Immature natural killer cell (primary cell): ENCODE results near the gene TCF19. TPM values are rescaled to one million over a fixed set of nuclear protein-coding genes. Genes with fewer than 3 reads are reported as not detected.

Source experiments
- DNase-seq, 3 donors: peaks; one replicate each; pipeline ENCODE4 v3.0.0; 2022; ENCODE audit warnings: mixed read lengths in 1 of 3
- H3K27ac Mint-ChIP-seq, 6 donors: one replicate each; pipeline ENCODE4 v1.8.0; 2020; ENCODE audit warnings: mixed read lengths in 6 of 6, mild to moderate bottlenecking in 5 of 6, inconsistent platforms in 4 of 6, moderate library complexity in 3 of 6
- H3K27me3 Mint-ChIP-seq, 3 donors: one replicate each; pipeline ENCODE4 v1.8.0; 2020 to 2021; ENCODE audit warnings: low read depth in 3 of 3, mild to moderate bottlenecking in 3 of 3, mixed read lengths in 3 of 3, moderate library complexity in 3 of 3, inconsistent platforms in 1 of 3
- H3K36me3 Mint-ChIP-seq, 3 donors: one replicate each; pipeline ENCODE4 v1.8.0; 2020; ENCODE audit warnings: mixed read lengths in 3 of 3, inconsistent platforms in 2 of 3, mild to moderate bottlenecking in 2 of 3
- H3K4me1 Mint-ChIP-seq, 2 donors: one replicate each; pipeline ENCODE4 v1.8.0; 2020; ENCODE audit warnings: inconsistent platforms in 2 of 2, mild to moderate bottlenecking in 2 of 2, mixed read lengths in 2 of 2, moderate library complexity in 1 of 2
- H3K4me3 Mint-ChIP-seq, 5 donors: one replicate each; pipeline ENCODE4 v1.8.0; 2020; ENCODE audit warnings: mild to moderate bottlenecking in 5 of 5, mixed read lengths in 5 of 5, inconsistent platforms in 3 of 5, moderate library complexity in 3 of 5
- H3K9me3 Mint-ChIP-seq, 6 donors: one replicate each; pipeline ENCODE4 v1.8.0; 2020; ENCODE audit warnings: mild to moderate bottlenecking in 6 of 6, mixed read lengths in 6 of 6, inconsistent platforms in 4 of 6, moderate library complexity in 3 of 6
- polyA plus RNA-seq, 3 donors: library from polyadenylated mRNA; unstranded; fragments of 300-500 nt; fragmentation: Illumina TruSeq; gene quantifications; one replicate each; pipeline ENCODE4 v1.2.3, GENCODE V29; 2021

TCF19 gene
- polyA plus RNA-seq, 3 donors from 2014 or later: 9.4 to 13.7 (median 12.7) TPM

DNA sequence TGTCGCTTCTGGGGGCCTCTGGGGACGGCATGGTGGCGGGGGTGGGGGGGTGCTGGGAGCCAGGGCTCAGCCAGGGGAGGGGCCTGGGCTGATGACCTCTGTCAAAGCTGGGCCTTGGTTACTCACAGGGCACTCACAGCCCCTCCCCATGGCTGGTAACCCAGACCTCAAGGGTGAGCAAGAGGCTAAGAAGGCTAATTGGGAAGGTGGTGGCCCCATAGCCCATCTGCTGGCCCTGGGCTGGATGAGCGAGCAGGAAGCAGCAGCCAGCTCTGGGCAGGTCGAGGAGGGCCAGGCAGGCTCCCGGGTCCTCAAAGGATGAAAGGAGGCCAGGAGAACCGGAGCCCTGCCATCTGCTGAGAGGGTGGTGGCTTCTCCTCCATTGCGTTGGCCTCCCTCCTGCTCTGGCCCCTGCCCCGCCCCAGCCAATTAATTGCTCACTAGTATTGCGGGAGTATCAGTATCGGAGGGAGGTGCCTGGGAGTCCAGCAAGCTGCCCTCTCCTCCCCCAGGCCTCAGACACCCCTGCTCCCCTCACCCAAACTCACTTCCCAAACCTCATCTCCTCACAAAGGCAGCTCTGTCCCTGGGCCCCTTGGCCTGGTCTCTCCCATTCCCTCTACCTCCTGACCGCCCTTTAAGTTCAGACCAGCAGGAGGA, 37.1 kb upstream of the TCF19 start:
- no peak for DNase-seq

DNA sequence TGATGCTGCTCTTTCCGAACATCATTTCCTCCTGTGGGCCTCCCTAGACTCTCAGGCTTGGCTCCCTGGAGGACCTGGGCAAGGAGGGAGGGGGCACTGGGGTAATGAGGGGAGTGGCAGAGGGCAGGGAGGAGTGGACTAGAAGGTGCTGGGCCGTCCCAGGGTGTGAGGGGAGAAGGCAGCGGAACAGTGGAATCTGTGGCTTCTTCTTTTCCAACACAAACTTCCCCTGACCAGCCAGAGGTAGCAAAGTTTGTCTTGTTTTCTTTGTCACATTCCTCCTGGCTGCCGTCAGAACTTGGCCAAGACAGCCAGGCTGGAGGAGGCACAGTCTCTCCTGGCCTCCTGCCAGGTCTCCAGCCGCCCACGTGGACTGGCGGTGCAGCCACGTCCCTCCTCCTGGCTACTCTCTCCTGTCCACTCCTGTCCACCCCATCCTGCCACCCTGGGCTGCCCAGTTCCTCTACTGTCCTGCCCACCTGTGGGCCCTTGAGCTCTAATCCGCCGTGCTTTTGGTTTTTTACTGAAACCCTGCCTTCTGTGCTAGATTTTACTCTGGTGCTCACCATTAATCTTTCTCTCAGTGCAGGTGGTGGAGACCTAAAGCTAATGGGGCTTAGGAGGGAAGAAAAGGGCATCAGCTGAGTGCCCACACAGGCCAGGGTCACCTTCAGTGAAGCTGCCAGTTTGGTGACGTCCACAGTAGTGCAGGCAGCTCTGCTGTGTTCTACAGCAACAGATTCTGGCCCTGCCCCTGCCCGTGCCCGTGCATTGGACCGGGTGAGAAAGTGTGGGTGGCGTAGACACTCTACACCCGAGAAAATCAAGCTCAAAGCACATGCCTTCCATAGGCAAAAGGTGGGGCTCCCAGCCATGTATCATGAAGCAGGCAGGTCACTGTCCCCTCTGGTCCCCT, 35.3 kb upstream of the TCF19 start:
- H3K9me3 Mint-ChIP-seq: no peaks in the 10 kb centered on the region
- H3K27me3 Mint-ChIP-seq: peaks cover 1 to 18% (median 9%) of the 10 kb centered on the region in 3 donors
- DNase-seq: no peak
- H3K36me3 Mint-ChIP-seq: no peaks in the 10 kb centered on the region
- H3K4me3 Mint-ChIP-seq: no peak overlapping the region
- no peaks in the 10 kb centered on the region for H3K4me1 Mint-ChIP-seq
- no peak overlapping the region for H3K27ac Mint-ChIP-seq

More for the DNA sequence above, 37.1 kb upstream of the TCF19 start:
- Mint-ChIP-seq H3K4me3 (no peak overlapping the region), H3K9me3 (no peaks in the 10 kb centered on the region), H3K27me3 (peaks cover 0 to 23% (median 7%) of the 10 kb centered on the region in 3 donors), H3K36me3 (no peaks in the 10 kb centered on the region), H3K27ac (no peak overlapping the region), H3K4me1 (no peaks in the 10 kb centered on the region)

DNA sequence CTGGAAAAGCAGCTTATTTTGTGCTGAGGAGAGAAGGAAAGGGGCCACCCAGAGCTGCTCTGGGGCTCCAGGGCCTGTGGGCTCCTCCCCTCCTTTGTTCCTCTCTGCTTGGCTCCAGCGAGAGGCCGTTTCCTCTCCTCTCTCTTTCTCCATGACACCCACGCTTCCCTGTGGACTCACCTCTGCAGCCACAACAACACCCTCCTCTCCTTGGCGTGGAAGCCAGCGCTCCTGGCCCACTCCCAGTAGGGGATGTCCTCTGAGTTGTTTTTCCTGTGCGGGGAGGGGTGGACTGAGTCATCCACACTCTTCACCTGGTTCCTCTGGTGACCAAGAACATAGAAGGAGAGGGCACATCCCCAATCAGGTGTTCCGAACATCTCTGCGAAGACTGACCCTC, 33.2 kb upstream of the TCF19 start:
- H3K36me3 Mint-ChIP-seq: no peaks in the 10 kb centered on the region
- H3K4me3 Mint-ChIP-seq: no peak overlapping the region
- H3K27me3 Mint-ChIP-seq: peaks cover 5 to 10% (median 8%) of the 10 kb centered on the region in 3 donors
- no peak for DNase-seq
- no peaks in the 10 kb centered on the region for H3K4me1 Mint-ChIP-seq
- H3K27ac Mint-ChIP-seq: no peak overlapping the region
- no peaks in the 10 kb centered on the region for H3K9me3 Mint-ChIP-seq

DNA sequence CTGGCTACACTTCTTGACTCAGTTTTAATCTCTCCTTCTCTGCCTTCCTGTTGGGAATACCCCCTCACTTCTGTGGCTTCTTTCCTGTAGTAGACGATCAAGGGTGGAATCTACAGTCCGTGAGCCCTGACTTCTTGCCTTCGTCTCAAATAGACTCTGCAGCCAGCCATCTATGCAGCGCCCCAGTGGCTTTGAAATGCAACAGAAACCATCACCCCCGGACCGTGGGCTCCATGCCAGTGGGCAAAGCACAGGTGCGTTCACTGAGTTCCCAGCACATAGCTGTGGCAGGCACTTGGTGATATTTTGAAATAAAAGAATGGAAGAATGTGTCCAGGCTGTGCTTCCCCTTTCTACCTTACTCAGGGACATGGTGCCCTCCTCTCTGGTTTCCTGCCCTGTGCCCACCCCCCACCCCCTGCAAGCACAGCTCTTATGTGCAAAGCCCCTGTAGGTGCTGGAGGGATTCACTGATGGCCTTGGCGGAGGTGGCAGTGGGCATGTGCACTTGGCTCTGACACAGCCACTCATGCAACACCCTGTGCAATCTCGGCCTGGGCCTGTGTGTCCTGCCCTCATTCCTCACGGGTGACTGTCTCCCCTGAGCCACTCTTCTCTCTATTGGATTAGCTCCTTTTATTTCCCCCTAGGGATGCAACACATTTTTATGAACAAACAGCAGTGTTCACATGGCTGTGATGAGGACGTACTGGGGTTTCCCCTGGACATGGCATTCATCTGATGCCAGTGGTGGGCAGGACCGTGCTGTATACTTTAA, 32.6 kb upstream of the TCF19 start:
- H3K27me3 Mint-ChIP-seq: peaks cover 5 to 10% (median 8%) of the 10 kb centered on the region in 3 donors
- H3K9me3 Mint-ChIP-seq: no peaks in the 10 kb centered on the region
- no peak for DNase-seq
- no peak overlapping the region for H3K27ac Mint-ChIP-seq
- no peak overlapping the region for H3K4me3 Mint-ChIP-seq
- H3K36me3 Mint-ChIP-seq: no peaks in the 10 kb centered on the region
- no peaks in the 10 kb centered on the region for H3K4me1 Mint-ChIP-seq

DNA sequence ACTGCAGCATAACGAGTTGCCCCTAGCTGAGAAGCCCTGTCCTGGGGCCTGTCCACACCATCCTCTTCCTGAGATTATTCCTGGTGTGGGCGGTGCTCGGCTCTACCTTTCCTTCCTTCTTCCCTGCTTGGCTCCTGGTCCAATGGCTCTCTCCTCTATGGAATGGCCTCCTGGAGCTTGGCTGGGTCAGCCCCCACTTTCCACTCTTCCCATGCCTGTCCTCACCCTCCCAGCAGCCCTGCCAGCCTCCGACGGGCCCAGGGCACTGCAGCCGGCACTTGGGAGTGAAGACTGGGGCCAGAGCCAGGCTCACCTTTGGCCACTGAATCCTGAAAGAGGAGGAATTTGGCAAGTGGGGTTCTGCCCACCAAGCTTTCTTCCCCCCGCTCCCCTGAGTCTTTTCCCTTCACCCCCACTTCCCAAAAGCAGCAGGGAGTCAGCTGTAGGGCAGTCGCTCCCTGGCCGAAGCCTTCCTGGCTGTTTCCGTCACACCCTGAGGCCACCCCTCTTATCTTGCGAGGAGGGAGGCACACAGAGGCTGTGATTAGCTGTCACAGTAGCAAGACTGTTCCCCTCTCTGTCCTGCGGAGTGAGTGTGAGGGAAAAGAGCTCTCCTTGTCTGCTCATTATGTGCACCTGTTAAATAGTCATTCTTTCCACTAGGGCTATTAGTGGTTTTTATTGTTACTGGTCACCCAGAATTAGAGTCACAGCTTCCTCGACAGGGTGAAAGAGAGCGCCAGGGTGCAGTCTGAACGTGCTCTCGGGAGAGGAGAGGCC, 31.8 kb upstream of the TCF19 start:
- Mint-ChIP-seq H3K4me1 (no peaks in the 10 kb centered on the region), H3K27ac (no peak overlapping the region), H3K27me3 (peaks cover 5 to 10% (median 8%) of the 10 kb centered on the region in 3 donors), H3K36me3 (no peaks in the 10 kb centered on the region), H3K4me3 (no peak overlapping the region), H3K9me3 (no peaks in the 10 kb centered on the region)
- no peak for DNase-seq

DNA sequence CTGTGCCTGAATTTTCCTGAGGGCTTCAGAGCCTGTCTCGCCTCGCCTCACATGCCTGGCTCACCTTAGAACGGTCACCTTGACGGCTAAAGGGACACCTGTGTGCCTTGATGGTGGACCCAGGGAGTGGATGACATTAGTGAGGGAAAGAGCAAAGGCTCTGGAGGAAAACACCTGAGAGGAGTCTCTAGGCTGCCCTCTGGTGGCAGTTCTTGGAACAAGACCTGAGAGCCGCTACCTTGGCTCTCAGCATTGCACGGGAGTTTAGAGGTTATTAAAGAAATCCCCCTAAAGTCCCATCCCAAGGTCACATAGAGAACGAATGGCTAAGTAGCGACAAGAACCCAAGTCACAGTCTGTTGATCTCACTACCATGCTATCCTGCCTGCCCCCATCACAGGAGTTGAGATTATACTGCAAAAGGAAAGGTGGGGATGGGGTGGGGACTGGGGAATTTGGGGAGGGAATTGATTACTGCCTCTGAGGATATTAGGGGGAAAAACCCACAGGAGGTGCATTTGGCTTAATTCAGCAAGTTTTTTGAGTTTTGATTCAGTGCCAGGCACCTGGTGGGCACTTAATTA, 30.2 kb upstream of the TCF19 start:
- no peaks in the 10 kb centered on the region for H3K4me1 Mint-ChIP-seq
- peaks cover 5 to 6% (median 5%) of the 10 kb centered on the region in 3 donors for H3K27me3 Mint-ChIP-seq
- peak; percentile 38 to 49 (median 42) for DNase-seq
- H3K27ac Mint-ChIP-seq: no peak overlapping the region
- no peaks in the 10 kb centered on the region for H3K9me3 Mint-ChIP-seq
- no peaks in the 10 kb centered on the region for H3K36me3 Mint-ChIP-seq
- H3K4me3 Mint-ChIP-seq: no peak overlapping the region

DNA sequence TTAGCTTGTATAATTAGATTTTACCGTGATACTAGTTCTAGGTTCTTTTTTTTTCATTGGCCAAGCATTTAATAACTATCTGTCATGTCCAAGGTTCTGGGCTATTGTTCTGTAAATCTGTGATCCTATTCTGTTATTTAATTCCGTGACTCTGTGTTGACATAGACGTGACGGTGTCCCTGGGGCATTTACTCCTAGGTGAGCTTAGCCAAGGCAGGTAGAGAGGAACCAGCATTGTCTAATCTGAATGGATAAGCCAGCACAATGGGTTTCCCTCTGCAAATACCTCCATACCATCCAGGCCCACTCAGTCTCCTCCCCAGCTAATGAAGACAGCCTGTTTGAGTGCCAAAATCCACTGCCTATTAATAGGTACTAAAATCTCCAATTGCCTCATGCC, 29.3 kb upstream of the TCF19 start:
- no peaks in the 10 kb centered on the region for H3K4me1 Mint-ChIP-seq
- no peaks in the 10 kb centered on the region for H3K9me3 Mint-ChIP-seq
- H3K27me3 Mint-ChIP-seq: peaks cover 5 to 6% (median 5%) of the 10 kb centered on the region in 3 donors
- H3K36me3 Mint-ChIP-seq: no peaks in the 10 kb centered on the region
- no peak overlapping the region for H3K27ac Mint-ChIP-seq
- no peak overlapping the region for H3K4me3 Mint-ChIP-seq
- no peak for DNase-seq

DNA sequence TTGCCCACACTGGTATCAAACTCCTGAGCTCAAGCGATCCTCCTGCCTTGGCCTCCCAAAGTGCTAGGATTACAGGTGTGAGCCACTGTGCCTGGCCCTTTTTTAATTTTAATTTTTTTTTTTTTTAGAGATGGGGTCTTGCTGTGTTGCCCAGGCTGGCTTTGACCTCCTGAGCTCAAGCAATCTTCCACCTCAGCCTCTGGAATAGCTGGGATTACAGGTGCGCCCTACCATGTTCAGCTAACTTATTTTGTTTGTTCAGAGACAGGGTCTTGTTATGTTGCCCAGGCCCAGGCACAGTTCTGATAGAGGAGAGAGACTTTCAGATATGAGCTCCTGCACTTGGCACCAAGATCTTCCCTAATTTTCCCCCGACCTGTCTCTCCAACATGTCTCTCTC, 27.6 kb upstream of the TCF19 start:
- no peaks in the 10 kb centered on the region for H3K9me3 Mint-ChIP-seq
- no peak overlapping the region for H3K4me3 Mint-ChIP-seq
- no peaks in the 10 kb centered on the region for H3K36me3 Mint-ChIP-seq
- no peak overlapping the region for H3K27ac Mint-ChIP-seq
- H3K4me1 Mint-ChIP-seq: no peaks in the 10 kb centered on the region
- no peak for DNase-seq
- peaks cover 5 to 6% (median 5%) of the 10 kb centered on the region in 3 donors for H3K27me3 Mint-ChIP-seq

DNA sequence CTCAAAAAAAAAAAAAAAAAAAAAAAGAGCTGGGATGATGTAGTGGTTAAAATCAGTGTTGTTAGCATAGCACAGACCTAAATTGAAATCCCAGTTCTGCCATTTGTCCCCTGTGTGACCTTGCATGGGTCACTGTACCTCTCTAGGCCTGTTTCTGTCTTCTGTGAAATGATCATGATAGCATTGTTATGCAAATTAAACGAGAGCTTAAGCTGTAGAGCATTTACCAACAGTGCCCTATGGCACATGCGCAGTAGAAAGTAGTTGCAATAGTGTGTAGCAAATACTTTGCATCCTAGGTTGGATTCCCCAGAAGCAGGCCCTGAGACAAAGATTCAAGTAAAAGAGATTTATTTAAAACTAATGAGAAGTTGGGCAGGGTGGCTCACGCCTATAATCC, 26.8 kb upstream of the TCF19 start:
- no peak overlapping the region for H3K4me3 Mint-ChIP-seq
- peaks cover 4 to 5% (median 5%) of the 10 kb centered on the region in 3 donors for H3K27me3 Mint-ChIP-seq
- no peaks in the 10 kb centered on the region for H3K9me3 Mint-ChIP-seq
- no peak for DNase-seq
- H3K27ac Mint-ChIP-seq: no peak overlapping the region
- no peaks in the 10 kb centered on the region for H3K36me3 Mint-ChIP-seq
- H3K4me1 Mint-ChIP-seq: no peaks in the 10 kb centered on the region

DNA sequence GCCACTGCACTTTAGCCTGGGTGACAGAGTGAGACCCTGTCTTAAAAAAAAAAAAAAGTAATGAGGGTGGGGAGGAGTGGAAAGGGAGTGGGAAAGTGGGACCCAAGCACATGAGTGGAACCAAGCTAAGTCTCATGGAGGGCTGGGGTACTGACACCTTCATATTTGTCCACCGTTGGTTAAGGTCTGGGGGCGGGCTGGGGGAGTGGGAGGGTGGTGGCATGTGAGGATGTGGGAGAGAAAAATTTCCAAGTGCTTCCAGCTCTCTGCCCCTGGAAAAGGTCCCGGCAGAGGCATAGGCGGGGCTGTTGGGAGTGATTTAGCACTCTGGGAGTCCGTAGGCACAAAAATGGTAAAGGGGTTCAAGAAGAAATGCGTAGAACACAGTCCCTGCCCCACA, 25.6 kb upstream of the TCF19 start:
- no peak overlapping the region for H3K27ac Mint-ChIP-seq
- no peak overlapping the region for H3K4me3 Mint-ChIP-seq
- H3K4me1 Mint-ChIP-seq: peaks cover 3 to 6% of the 10 kb centered on the region in 2 donors
- no peaks in the 10 kb centered on the region for H3K9me3 Mint-ChIP-seq
- no peaks in the 10 kb centered on the region for H3K36me3 Mint-ChIP-seq
- DNase-seq: no peak
- H3K27me3 Mint-ChIP-seq: peaks cover 2 to 5% (median 5%) of the 10 kb centered on the region in 3 donors

DNA sequence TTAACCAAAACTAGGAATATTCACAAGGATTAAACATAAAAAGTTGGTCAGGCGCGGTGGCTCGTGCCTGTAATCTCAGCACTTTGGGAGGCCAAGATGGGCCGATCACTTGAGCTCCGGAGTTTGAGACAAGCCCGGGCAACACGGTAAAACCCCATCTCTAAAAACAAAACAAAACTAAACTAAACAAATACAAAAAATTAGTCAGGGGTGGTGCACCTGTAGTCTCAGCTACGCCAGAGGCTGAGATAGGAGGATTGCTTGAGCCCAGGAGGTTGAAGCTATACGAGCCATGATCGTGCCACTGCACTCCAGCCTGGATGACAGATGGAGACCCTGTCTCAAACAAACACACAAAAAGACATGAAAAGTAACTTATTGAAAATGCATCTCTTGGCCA, 22.7 kb upstream of the TCF19 start:
- Mint-ChIP-seq H3K4me3 (no peak overlapping the region), H3K27ac (no peak overlapping the region), H3K36me3 (no peaks in the 10 kb centered on the region), H3K4me1 (peaks cover 6 to 7% of the 10 kb centered on the region in 2 donors), H3K27me3 (no peaks in the 10 kb centered on the region), H3K9me3 (no peaks in the 10 kb centered on the region)
- no peak for DNase-seq

DNA sequence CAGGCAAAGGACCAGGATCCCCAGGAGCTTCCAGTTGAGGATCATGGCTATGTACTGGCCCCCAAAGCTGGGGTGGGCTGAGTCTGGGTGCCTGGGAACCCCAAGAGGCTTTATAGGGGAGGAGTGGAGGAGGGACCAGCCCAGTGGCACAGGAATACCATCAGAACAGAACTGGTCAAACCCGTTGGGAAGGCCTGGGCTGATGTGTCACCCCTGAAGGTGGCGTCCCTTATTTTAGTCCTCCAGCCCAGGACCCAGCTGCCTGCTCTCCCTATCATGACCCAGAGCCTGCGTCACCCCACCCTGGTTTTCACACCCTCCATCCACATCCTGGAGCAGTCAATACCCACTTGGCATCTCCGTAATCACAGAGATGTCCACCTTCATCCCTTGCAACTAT, 19.4 kb upstream of the TCF19 start, which contains the start of gene PSORS1C2:
Gene PSORS1C2, minus strand, starts transcription at position 85 of the 400 bp plus-strand sequence. Its CDS starts 40 bp downstream, at position 45.
- no peaks in the 10 kb centered on the region for H3K27me3 Mint-ChIP-seq
- no peaks in the 10 kb centered on the region for H3K9me3 Mint-ChIP-seq
- no peak for DNase-seq
- H3K4me3 Mint-ChIP-seq: peak within 1 kb of the TSS in 3 of 5 donors; percentile 77 to 92 (median 78)
- H3K36me3 Mint-ChIP-seq: peaks cover 0 to 4% (median 0%) of the 10 kb centered on the region in 3 donors
- H3K4me1 Mint-ChIP-seq: peaks cover 6 to 7% of the 10 kb centered on the region in 2 donors
- peak within 1 kb of the TSS in 1 of 6 donors; percentile 88 for H3K27ac Mint-ChIP-seq

DNA sequence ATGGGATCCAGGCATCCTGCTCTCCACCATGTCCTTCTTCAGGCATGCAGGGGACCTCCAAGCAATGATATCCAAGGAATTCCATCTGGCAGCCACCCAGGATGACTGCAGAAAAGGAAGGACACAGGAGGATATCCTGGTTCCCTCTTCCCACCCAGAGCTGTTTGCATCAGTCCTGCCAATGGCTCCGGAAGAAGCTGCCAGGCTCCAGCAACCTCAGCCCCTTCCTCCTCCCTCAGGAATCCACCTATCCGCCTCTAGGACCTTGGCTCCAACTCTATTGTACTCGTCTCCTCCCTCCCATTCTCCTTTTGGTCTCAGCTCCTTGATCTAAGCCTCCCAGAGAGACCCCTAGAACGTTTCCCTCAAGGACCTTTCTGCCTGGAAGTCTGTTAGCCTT, 18.8 kb upstream of the TCF19 start:
- peaks cover 6 to 7% of the 10 kb centered on the region in 2 donors for H3K4me1 Mint-ChIP-seq
- H3K36me3 Mint-ChIP-seq: peaks cover 0 to 4% (median 0%) of the 10 kb centered on the region in 3 donors
- no peak overlapping the region for H3K4me3 Mint-ChIP-seq
- DNase-seq: no peak
- H3K9me3 Mint-ChIP-seq: no peaks in the 10 kb centered on the region
- H3K27ac Mint-ChIP-seq: no peak overlapping the region
- H3K27me3 Mint-ChIP-seq: no peaks in the 10 kb centered on the region
